A673 (cell line): ENCODE measurements around the gene RPS6KA1. TPM values are rescaled to one million over a fixed set of nuclear protein-coding genes. Genes with fewer than 3 reads are reported as not detected.

ENCODE experiments used
- BruUV-seq: library from RNA; stranded (reverse); fragments of 400-500 nt; replicated peaks from 2 replicates; lab custom pipeline; 2021; lab: Mats Ljungman, UMichigan
- CTCF ChIA-PET: fragments of 300-600 bp; sonication (Branson Sonifier 250); formaldehyde crosslinking; loops from one replicate; lab custom pipeline; 2022; ENCODE audit warnings: antibody characterized with exemption; lab: Charles Lee
- POLR2A ChIA-PET: fragments of 300-600 bp; sonication (Branson Sonifier 250); formaldehyde crosslinking; loops from one replicate; lab custom pipeline; 2022; ENCODE audit warnings: antibody characterized with exemption; ENCODE audit not compliant: low non-redundant PET; lab: Charles Lee
- DNase-seq: peaks from one replicate; pipeline ENCODE4 v3.0.0-alpha.2; 2015; ENCODE audit warnings: low spot score
- H3K27ac ChIP-seq: fragments of 200-600 bp; sonication (generic); 2 replicates; pipeline ENCODE4 v1.5.1; 2016; ENCODE audit warnings: mixed run types, low read depth, mild to moderate bottlenecking, mixed read lengths, antibody characterized with exemption, low read length; ENCODE audit not compliant: poor library complexity, severe bottlenecking
- H3K27me3 ChIP-seq: fragments of 200-600 bp; sonication (generic); replicated peaks from 2 replicates; pipeline ENCODE4 v1.6.1; 2017; ENCODE audit warnings: mixed run types, low read depth, mild to moderate bottlenecking, mixed read lengths, antibody characterized with exemption, low read length; ENCODE audit not compliant: insufficient read depth, poor library complexity
- H3K36me3 ChIP-seq: fragments of 200-600 bp; sonication (generic); 2 replicates; pipeline ENCODE4 v1.6.1; 2016; ENCODE audit warnings: mixed run types, mild to moderate bottlenecking, mixed read lengths, antibody characterized with exemption, low read length; ENCODE audit not compliant: insufficient read depth, poor library complexity, severe bottlenecking
- H3K4me1 ChIP-seq: fragments of 200-600 bp; sonication (generic); 2 replicates; pipeline ENCODE4 v1.6.1; 2017; ENCODE audit warnings: mixed run types, mild to moderate bottlenecking, mixed read lengths, antibody characterized with exemption, low read length; ENCODE audit not compliant: insufficient read depth, poor library complexity, severe bottlenecking
- H3K4me3 ChIP-seq: fragments of 200-600 bp; sonication (generic); 2 replicates; pipeline ENCODE4 v1.5.1; 2016; ENCODE audit warnings: low read depth, mixed run types, mild to moderate bottlenecking, mixed read lengths, low read length; ENCODE audit not compliant: poor library complexity, severe bottlenecking
- H3K9me3 ChIP-seq: fragments of 200-600 bp; sonication (generic); 2 replicates; pipeline ENCODE4 v1.6.1; 2016; ENCODE audit warnings: mixed run types, low read depth, mild to moderate bottlenecking, mixed read lengths, antibody characterized with exemption, low read length; ENCODE audit not compliant: poor library complexity, severe bottlenecking
- EZH2 ChIP-seq: fragments of 200-600 bp; sonication (generic); IDR thresholded peaks from 2 replicates; pipeline ENCODE4 v1.6.1; 2017; ENCODE audit warnings: borderline replicate concordance, low read depth, mild to moderate bottlenecking, mixed read lengths, antibody characterized with exemption, low read length; ENCODE audit not compliant: poor library complexity, severe bottlenecking
- intact Hi-C: fragments of 100-400 bp; cut with micrococcal nuclease; formaldehyde crosslinking; loops from one replicate; pipeline ENCODE4 v1.10.0; 2022; ENCODE audit not compliant: unreplicated experiment
- total RNA-seq: library from RNA; stranded (reverse); gene quantifications from 2 replicates; pipeline ENCODE4 v1.2.3, GENCODE V29; 2021
- TF ChIP-seq, protein P1 (sequence below): fragments of 300-800, 200-600 bp; sonication (generic); conservative IDR thresholded peaks from 2 replicates; pipeline ENCODE4 v1.5.1; 2017; ENCODE audit warnings: low read depth, mild to moderate bottlenecking, antibody characterized with exemption, low read length, moderate library complexity, mixed read lengths

Gene RPS6KA1
- total RNA-seq, 1 experiment from 2014 or later, result 6.3 TPM

DNA sequence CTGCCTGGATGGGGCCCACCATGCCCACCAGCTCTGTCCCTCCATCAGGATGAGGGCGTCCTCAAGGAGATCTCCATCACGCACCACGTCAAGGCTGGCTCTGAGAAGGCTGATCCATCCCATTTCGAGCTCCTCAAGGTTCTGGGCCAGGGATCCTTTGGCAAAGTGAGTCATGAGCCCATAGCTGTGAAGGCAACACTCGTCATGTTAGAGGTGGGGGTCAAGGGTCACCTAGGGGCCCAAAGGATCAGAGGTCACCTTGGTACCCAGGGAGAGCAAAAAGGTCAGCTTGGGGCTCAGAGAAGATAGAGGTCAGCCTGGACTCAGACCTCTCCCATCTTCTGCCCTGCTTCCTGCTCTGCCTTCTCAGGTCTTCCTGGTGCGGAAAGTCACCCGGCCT lies 17.3 kb downstream of the RPS6KA1 start:
- ChIA-PET CTCF (no interaction called here), POLR2A (no interaction called here)
- BruUV-seq, result no TSS peak
- Histone ChIP-seq H3K4me1 (no peaks in the 10 kb centered on the region), H3K36me3 (no peaks in the 10 kb centered on the region), H3K27me3 (no peaks in the 10 kb centered on the region), H3K4me3 (no peak overlapping the region), H3K9me3 (no peaks in the 10 kb centered on the region), H3K27ac (no peak overlapping the region)
- no peak for DNase-seq
- TF ChIP-seq EZH2, result no peak
- TF ChIP-seq, protein P1, sequence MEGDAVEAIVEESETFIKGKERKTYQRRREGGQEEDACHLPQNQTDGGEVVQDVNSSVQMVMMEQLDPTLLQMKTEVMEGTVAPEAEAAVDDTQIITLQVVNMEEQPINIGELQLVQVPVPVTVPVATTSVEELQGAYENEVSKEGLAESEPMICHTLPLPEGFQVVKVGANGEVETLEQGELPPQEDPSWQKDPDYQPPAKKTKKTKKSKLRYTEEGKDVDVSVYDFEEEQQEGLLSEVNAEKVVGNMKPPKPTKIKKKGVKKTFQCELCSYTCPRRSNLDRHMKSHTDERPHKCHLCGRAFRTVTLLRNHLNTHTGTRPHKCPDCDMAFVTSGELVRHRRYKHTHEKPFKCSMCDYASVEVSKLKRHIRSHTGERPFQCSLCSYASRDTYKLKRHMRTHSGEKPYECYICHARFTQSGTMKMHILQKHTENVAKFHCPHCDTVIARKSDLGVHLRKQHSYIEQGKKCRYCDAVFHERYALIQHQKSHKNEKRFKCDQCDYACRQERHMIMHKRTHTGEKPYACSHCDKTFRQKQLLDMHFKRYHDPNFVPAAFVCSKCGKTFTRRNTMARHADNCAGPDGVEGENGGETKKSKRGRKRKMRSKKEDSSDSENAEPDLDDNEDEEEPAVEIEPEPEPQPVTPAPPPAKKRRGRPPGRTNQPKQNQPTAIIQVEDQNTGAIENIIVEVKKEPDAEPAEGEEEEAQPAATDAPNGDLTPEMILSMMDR, result no peak
- intact Hi-C loops, result no loop called here

DNA sequence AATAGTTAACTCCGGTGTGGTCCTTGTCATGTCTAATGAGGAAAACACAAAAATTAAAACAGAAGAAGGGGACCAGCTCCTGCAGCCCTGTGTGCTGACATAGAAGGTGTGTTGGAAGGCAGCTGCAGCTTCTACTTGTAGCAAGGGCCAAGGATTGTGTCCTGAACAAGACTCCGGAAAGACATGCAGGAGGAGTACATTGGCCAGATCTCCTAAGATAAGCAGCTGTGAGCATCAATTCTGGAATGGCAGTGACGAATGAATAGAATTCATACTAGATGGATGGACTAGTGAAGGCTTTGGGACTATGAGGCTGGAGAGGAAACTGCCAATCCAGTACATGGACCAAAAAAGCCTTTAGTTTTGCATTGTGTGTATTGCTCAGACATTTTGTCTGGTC lies 19.3 kb downstream of the RPS6KA1 start:
- no peak overlapping the region for H3K27ac ChIP-seq
- intact Hi-C loops, result no loop called here
- POLR2A ChIA-PET, result no interaction called here
- no peaks in the 10 kb centered on the region for H3K27me3 ChIP-seq
- CTCF ChIA-PET, result interaction anchor here (1.6 kb wide), 1 partner anchor 11 kb away, joined by 5 read pairs; no protein-coding TSS in a partner anchor
- no peaks in the 10 kb centered on the region for H3K4me1 ChIP-seq
- H3K36me3 ChIP-seq, result no peaks in the 10 kb centered on the region
- no peak for DNase-seq
- H3K9me3 ChIP-seq, result no peaks in the 10 kb centered on the region
- BruUV-seq, result no TSS peak
- TF ChIP-seq, protein P1, result no peak
- TF ChIP-seq EZH2, result no peak
- H3K4me3 ChIP-seq, result no peak overlapping the region

DNA sequence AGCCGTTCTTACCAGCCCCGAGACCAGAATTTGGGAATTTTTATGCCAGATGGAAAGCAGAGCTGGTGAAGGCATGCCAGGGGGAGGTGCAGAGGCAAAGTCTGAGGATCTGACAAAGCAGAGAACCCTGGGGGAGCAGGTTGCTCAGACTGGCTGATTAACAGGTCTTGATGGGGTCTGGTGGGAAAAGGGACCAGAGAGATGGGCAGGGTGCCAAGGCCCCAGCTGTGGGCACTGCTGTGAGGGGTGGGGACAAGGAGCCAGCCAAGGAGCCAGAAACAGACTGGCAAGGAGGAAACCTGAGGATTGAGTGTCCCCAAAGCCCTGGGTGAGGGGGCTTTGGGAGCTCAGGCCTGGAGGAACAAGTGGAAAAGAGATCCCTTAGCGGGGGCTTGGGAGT lies 21.4 kb downstream of the RPS6KA1 start:
- H3K9me3 ChIP-seq, result no peaks in the 10 kb centered on the region
- POLR2A ChIA-PET, result no interaction called here
- no peaks in the 10 kb centered on the region for H3K36me3 ChIP-seq
- no peak overlapping the region for H3K4me3 ChIP-seq
- CTCF ChIA-PET, result interaction anchor here (0.8 kb wide), 1 partner anchor 12 kb away, joined by 4 read pairs; no protein-coding TSS in a partner anchor
- intact Hi-C loops, result no loop called here
- TF ChIP-seq EZH2, result no peak
- TF ChIP-seq, protein P1, result no peak
- H3K4me1 ChIP-seq, result no peaks in the 10 kb centered on the region
- no TSS peak for BruUV-seq
- no peaks in the 10 kb centered on the region for H3K27me3 ChIP-seq
- no peak overlapping the region for H3K27ac ChIP-seq
- DNase-seq, result no peak
